ENCODE results near the gene TMEM178B. TPM values are rescaled to one million over a fixed set of nuclear protein-coding genes. Genes with fewer than 3 reads are reported as not detected.

Gene TMEM178B
- total and polyA plus RNA-seq, 10 of the 15 experiments (the other 5 are each of a cell fraction or from before 2014, with no cell fraction given) = 0.01 to 1.1 (median 0.04) TPM; not detected in 2

DNA sequence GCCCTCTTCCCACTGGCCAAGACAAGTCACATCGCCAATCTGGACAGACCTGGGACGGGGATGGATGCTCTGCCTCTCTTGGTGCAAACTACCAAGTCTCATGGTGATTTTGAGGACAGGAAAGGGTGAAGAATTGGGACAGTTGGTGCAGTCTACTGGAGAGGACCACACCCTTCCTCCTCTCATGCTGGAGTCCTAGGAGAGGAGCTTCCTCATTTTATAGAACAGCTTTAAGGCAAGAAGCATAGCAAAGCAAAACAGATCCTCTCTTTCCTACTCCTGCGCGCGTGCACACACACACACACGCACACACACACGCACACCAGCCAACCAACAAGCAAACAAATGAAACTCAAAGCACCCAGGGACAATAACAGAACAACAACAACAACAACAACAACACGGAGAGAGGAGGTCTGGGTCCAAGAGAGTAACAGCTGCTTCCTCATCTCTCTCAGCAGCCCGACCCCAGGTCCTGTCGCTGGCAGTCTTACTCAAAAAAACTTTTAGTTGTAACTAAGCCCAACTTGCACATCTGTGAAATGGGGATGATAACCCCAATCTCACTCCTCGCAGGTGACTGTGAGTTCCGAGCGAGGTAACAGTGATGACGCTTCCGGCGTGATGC, 83.4 kb downstream of the TMEM178B start (continued):
- TF ChIP-seq IRF3 (IDR thresholded peaks at IDR 0.05) (no peak), BMI1 (IDR thresholded peaks at IDR 0.05; ENCODE audit: borderline replicate concordance) (no peak), ZBTB4 (CRISPR knock-in tag; IDR thresholded peaks at IDR 0.05) (no peak), STAT3 (IDR thresholded peaks at IDR 0.05; ENCODE audit: low read depth, low read length) (no peak)

- Histone ChIP-seq H3K9ac (ENCODE audit: control insufficient read depth, insufficient read depth, low read length) (no peak overlapping the region), H3K9me3 (replicated peaks; ENCODE audit: control insufficient read depth, insufficient read depth, low read length) (no peaks in the 10 kb centered on the region; the same call in 2 of the 3 replicates), H3K4me1 (ENCODE audit: control insufficient read depth, insufficient read depth, low read length) (no peaks in the 10 kb centered on the region), H3K4me2 (ENCODE audit: control insufficient read depth, insufficient read depth) (no peak overlapping the region), H3K36me3 (ENCODE audit: control insufficient read depth in 2 of 2, insufficient read depth in 2 of 2, low read length in 1 of 2) (no peaks in the 10 kb centered on the region), H4K20me1 (ENCODE audit: control insufficient read depth, insufficient read depth) (no peaks in the 10 kb centered on the region), H2AFZ (ENCODE audit: control insufficient read depth, low read depth, low read length) (no peak overlapping the region), H3K27me3 (replicated peaks in 1 of 2; ENCODE audit: control insufficient read depth in 2 of 2, insufficient read depth in 2 of 2, low read length in 1 of 2) (no peaks in the 10 kb centered on the region; a peak in 1 of 4 replicates), H3K4me3 (no peak overlapping the region), H3K79me2 (ENCODE audit: control insufficient read depth, insufficient read depth, low read length) (no peaks in the 10 kb centered on the region), H3K27ac (ENCODE audit: control insufficient read depth, insufficient read depth) (no peak overlapping the region)
- WGBS (ENCODE audit: insufficient coverage, insufficient replicate concordance, low lambda C conversion rate, missing lambda C conversion rate) = 41% methylated on average over 4 of the region's 4 CpGs
- SMC1A ChIA-PET (ENCODE audit: uncharacterized antibody, unreplicated experiment) = interaction anchor here (1.0 kb wide), 1 partner anchor 176 kb away, joined by 3 read pairs; no protein-coding TSS in a partner anchor
- intact Hi-C loops (cut with micrococcal nuclease; ENCODE audit: unreplicated experiment) (no loop called here), in situ Hi-C loops (cut with MboI) (no loop called here)
- POLR2A ChIA-PET = no interaction called here
- CTCF ChIA-PET = interaction anchor here (0.6 kb wide), 1 partner anchor 505 kb away, joined by 3 read pairs; no protein-coding TSS in a partner anchor
- TF ChIP-seq ZNF687 (IDR thresholded peaks at IDR 0.05) (peak; percentile 39; the same call in 1 of the 2 replicates), IKZF1 (conservative IDR thresholded peaks at IDR 0.05) (peak; percentile 35; the same call in 1 of the 2 replicates), RELA (IDR thresholded peaks at IDR 0.05; ENCODE audit: borderline replicate concordance, partially characterized antibody) (no peak), MYC (IDR thresholded peaks at IDR 0.05; ENCODE audit: insufficient read depth, insufficient read length, insufficient replicate concordance, low read length, severe bottlenecking) (no peak), RUNX3 (IDR thresholded peaks at IDR 0.05; ENCODE audit: low read length) (peak; percentile 15; the same call in 1 of the 2 replicates), NR2F1 (conservative IDR thresholded peaks at IDR 0.05) (peak; percentile 27; the same call in 1 of the 2 replicates), HDAC2 (IDR thresholded peaks at IDR 0.05) (no peak), PAX5 (IDR thresholded peaks at IDR 0.05; ENCODE audit: borderline replicate concordance, low read depth, low read length) (0 out of 2 replicates have a peak, but pooled peaks have one; percentile 15), ZNF217 (IDR thresholded peaks at IDR 0.05) (no peak), NFYB (IDR thresholded peaks at IDR 0.05; ENCODE audit: insufficient read depth, low read depth, low read length) (peak; percentile 69), TBL1XR1 (IDR thresholded peaks at IDR 0.05; ENCODE audit: low read depth, low read length) (no peak)
- BruUV-seq (replicated peaks) = no TSS peak
- RAD21 ChIA-PET (ENCODE audit: unreplicated experiment) = no interaction called here
- FAIRE-seq (no peak), DNase-seq (ENCODE audit: low read depth, low spot score) (peak; percentile 34), ATAC-seq (peak; percentile 90)
These were observed 84.7 kb downstream of the TMEM178B start for GRCh38 chr7:141158561-141158960.

Measured in GM12878 (cell line).